LNCaP clone FGC (cell line): ENCODE results near the gene VENTX.

Experiments
- DNase-seq: peaks from one replicate; pipeline ENCODE4 v3.0.0-alpha.2; 2011; ENCODE audit warnings: low read depth
- H3K4me3 ChIP-seq: 2 replicates; pipeline ENCODE4 v1.5.1; 2011; ENCODE audit warnings: mild to moderate bottlenecking, low read depth, low read length, control low read depth
- TF ChIP-seq, protein P1 (sequence below): IDR thresholded peaks from 2 replicates; pipeline ENCODE4 v1.5.1; 2012; ENCODE audit warnings: mild to moderate bottlenecking; ENCODE audit not compliant: control insufficient read depth, insufficient read depth; ENCODE audit errors: extremely low read depth

The VENTX gene

GRCh38 chr10:133289761-133290160 lies 52.1 kb downstream of the VENTX start:
- TF ChIP-seq, protein P1, sequence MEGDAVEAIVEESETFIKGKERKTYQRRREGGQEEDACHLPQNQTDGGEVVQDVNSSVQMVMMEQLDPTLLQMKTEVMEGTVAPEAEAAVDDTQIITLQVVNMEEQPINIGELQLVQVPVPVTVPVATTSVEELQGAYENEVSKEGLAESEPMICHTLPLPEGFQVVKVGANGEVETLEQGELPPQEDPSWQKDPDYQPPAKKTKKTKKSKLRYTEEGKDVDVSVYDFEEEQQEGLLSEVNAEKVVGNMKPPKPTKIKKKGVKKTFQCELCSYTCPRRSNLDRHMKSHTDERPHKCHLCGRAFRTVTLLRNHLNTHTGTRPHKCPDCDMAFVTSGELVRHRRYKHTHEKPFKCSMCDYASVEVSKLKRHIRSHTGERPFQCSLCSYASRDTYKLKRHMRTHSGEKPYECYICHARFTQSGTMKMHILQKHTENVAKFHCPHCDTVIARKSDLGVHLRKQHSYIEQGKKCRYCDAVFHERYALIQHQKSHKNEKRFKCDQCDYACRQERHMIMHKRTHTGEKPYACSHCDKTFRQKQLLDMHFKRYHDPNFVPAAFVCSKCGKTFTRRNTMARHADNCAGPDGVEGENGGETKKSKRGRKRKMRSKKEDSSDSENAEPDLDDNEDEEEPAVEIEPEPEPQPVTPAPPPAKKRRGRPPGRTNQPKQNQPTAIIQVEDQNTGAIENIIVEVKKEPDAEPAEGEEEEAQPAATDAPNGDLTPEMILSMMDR = no peak
- no peak for DNase-seq
- H3K4me3 ChIP-seq = no peak overlapping the region
